ENCODE results near the gene LKAAEAR1. TPM values are rescaled to one million over a fixed set of nuclear protein-coding genes. Genes with fewer than 3 reads are reported as not detected.
A peak's percentile ranks its signal among the peaks of the same experiment; 100 is the strongest.
"Not testable (repeated sequence)": the region's sequence is repeated elsewhere in the genome, so short reads cannot be mapped to it uniquely, and the experiment has no call there.

The LKAAEAR1 gene
- total RNA-seq, 6 donors from 2014 or later, result 1.3 to 7.8 (median 4.9) TPM; not detected in 2

- Histone ChIP-seq H3K9me3 (no peaks in the 10 kb centered on the region), H3K27me3 (no peaks in the 10 kb centered on the region), H3K4me3 (no peak overlapping the region), H3K27ac (no peak overlapping the region), H3K4me1 (no peaks in the 10 kb centered on the region), H3K36me3 (no peaks in the 10 kb centered on the region)
- TF ChIP-seq POLR2A (IDR thresholded peaks at IDR 0.05) (no peak), POLR2AphosphoS5 (IDR thresholded peaks at IDR 0.05) (no peak), CTCF (IDR thresholded peaks at IDR 0.05) (no peak), EP300 (IDR thresholded peaks at IDR 0.05) (no peak)
- ATAC-seq (ENCODE audit: low FRiP score in 2 of 2) (peak; percentile 27 to 36), DNase-seq (peak in 1 of 2 donors; percentile 61)
- WGBS, 2 donors, result 49 to 80% methylated on average over 18 to 27 of the region's 27 CpGs
Observed at GRCh38 chr20:64092258-64093012, 8.2 kb upstream of the LKAAEAR1 start.

GRCh38 chr20:64091770-64092169 lies 7.6 kb upstream of the LKAAEAR1 start:
- no peak for TF ChIP-seq POLR2A (IDR thresholded peaks at IDR 0.05)
- TF ChIP-seq EP300 (IDR thresholded peaks at IDR 0.05), result no peak
- no peak for TF ChIP-seq CTCF (IDR thresholded peaks at IDR 0.05)
- no peak for TF ChIP-seq POLR2AphosphoS5 (IDR thresholded peaks at IDR 0.05)
- 28 to 42% methylated on average over 6 to 15 of the region's 16 CpGs for WGBS, 2 donors
- Histone ChIP-seq H3K9me3 (no peaks in the 10 kb centered on the region), H3K4me1 (no peaks in the 10 kb centered on the region), H3K4me3 (no peak overlapping the region), H3K36me3 (no peaks in the 10 kb centered on the region), H3K27me3 (no peaks in the 10 kb centered on the region), H3K27ac (no peak overlapping the region)
- ATAC-seq (ENCODE audit: low FRiP score in 2 of 2), result peak in 1 of 2 donors; percentile 19
- DNase-seq, result peak in 1 of 2 donors; percentile 72

- H3K4me1 ChIP-seq, result no peaks in the 10 kb centered on the region
- H3K4me3 ChIP-seq, result no peak overlapping the region
- H3K36me3 ChIP-seq, result no peaks in the 10 kb centered on the region
- no peak for TF ChIP-seq POLR2A (IDR thresholded peaks at IDR 0.05)
- TF ChIP-seq EP300 (IDR thresholded peaks at IDR 0.05), result no peak
- no peak for TF ChIP-seq CTCF (IDR thresholded peaks at IDR 0.05)
- no peak for TF ChIP-seq POLR2AphosphoS5 (IDR thresholded peaks at IDR 0.05)
- no peaks in the 10 kb centered on the region for H3K9me3 ChIP-seq
- no peaks in the 10 kb centered on the region for H3K27me3 ChIP-seq
- 77% methylated on average over 16 to 19 of the region's 19 CpGs for WGBS, 2 donors
- peak in 1 of 2 donors; percentile 62 for DNase-seq
- ATAC-seq (ENCODE audit: low FRiP score in 2 of 2), result no peak
- H3K27ac ChIP-seq, result no peak overlapping the region
Observed at GRCh38 chr20:64091340-64091739, 7.1 kb upstream of the LKAAEAR1 start.

GRCh38 chr20:64090165-64090564 lies 6.0 kb upstream of the LKAAEAR1 start:
- TF ChIP-seq POLR2A (IDR thresholded peaks at IDR 0.05) (no peak), CTCF (IDR thresholded peaks at IDR 0.05) (no peak), POLR2AphosphoS5 (IDR thresholded peaks at IDR 0.05) (no peak), EP300 (IDR thresholded peaks at IDR 0.05) (no peak)
- ATAC-seq (ENCODE audit: low FRiP score in 2 of 2) (no peak), DNase-seq (no peak)
- no peaks in the 10 kb centered on the region for H3K36me3 ChIP-seq
- 55 to 69% methylated on average over 5 to 10 of the region's 10 CpGs for WGBS, 2 donors
- no peaks in the 10 kb centered on the region for H3K9me3 ChIP-seq
- no peaks in the 10 kb centered on the region for H3K4me1 ChIP-seq
- no peak overlapping the region for H3K27ac ChIP-seq
- no peak overlapping the region for H3K4me3 ChIP-seq
- H3K27me3 ChIP-seq, result peaks cover 0 to 2% (median under 1%) of the 10 kb centered on the region in 4 donors

- H3K9me3 ChIP-seq; H3K4me3 ChIP-seq; ATAC-seq (ENCODE audit: low FRiP score in 2 of 2); H3K27ac ChIP-seq; H3K36me3 ChIP-seq; DNase-seq: not testable (repeated sequence)
- Histone ChIP-seq H3K27me3 (peaks cover 0 to 18% (median 8%) of the 10 kb centered on the region in 4 donors), H3K4me1 (peaks cover 8 to 14% (median 12%) of the 10 kb centered on the region in 4 donors)
Observed at GRCh38 chr20:64088586-64088985, 4.4 kb upstream of the LKAAEAR1 start.

GRCh38 chr20:64087226-64087825 lies 3.1 kb upstream of the LKAAEAR1 start:
- H3K9me3 ChIP-seq; DNase-seq; ATAC-seq (ENCODE audit: low FRiP score in 2 of 2); H3K27ac ChIP-seq; H3K36me3 ChIP-seq; H3K4me3 ChIP-seq: not testable (repeated sequence)
- Histone ChIP-seq H3K27me3 (peaks cover 0 to 19% (median 8%) of the 10 kb centered on the region in 4 donors), H3K4me1 (peaks cover 18 to 27% (median 24%) of the 10 kb centered on the region in 4 donors)
- 93 to 96% methylated on average over 6 of the region's 36 CpGs for WGBS, 2 donors
